Heart right ventricle (tissue), 16 donors: ENCODE measurements around the gene COL26A1. TPM values are rescaled to one million over a fixed set of nuclear protein-coding genes. Genes with fewer than 3 reads are reported as not detected.

Experiments
- ATAC-seq, 8 donors: fragments of 200-7000 bp; cut with Tn5 transposase; one replicate each; pipeline ENCODE4 v1.9.1; 2020; ENCODE audit warnings: mild to moderate bottlenecking in 8 of 8, moderate library complexity in 8 of 8, moderate number of reproducible peaks in 1 of 8
- DNase-seq, 2 donors: peaks; one replicate each; pipeline ENCODE4 v3.0.0-alpha.2; 2020
- H3K27ac ChIP-seq, 10 donors: fragments of 200-600 bp; sonication (generic) in 2 of 10; one replicate each; pipeline versions ENCODE4 v1.5.0 to v1.8.0; 2020 to 2022; ENCODE audit warnings: mild to moderate bottlenecking in 3 of 10
- H3K27me3 ChIP-seq, 7 donors: fragments of 200-600 bp; one replicate each; pipeline ENCODE4 v1.8.0; 2021 to 2022; ENCODE audit warnings: mild to moderate bottlenecking in 2 of 7
- H3K36me3 ChIP-seq, 9 donors: fragments of 200-600 bp; sonication (generic) in 1 of 9; one replicate each; pipeline versions ENCODE4 v1.5.0 to v1.8.0; 2020 to 2022; ENCODE audit warnings: mild to moderate bottlenecking in 2 of 9
- H3K4me1 ChIP-seq, 9 donors: fragments of 200-600 bp; sonication (generic) in 1 of 9; one replicate each; pipeline versions ENCODE4 v1.5.0 to v1.8.0; 2020 to 2022; ENCODE audit warnings: mild to moderate bottlenecking in 4 of 9
- H3K4me3 ChIP-seq, 10 donors: fragments of 200-600 bp; sonication (generic) in 2 of 10; one replicate each; pipeline versions ENCODE4 v1.5.0 to v1.8.0; 2020 to 2022; ENCODE audit warnings: mild to moderate bottlenecking in 7 of 10, moderate library complexity in 2 of 10
- H3K9me3 ChIP-seq, 11 donors: fragments of 200-600 bp in 10 of 11; sonication (generic) in 2 of 11; one replicate each; pipeline versions ENCODE4 v1.5.0 to v1.8.0; 2013 to 2022; ENCODE audit warnings: mild to moderate bottlenecking in 2 of 11, control low read depth in 1 of 11, moderate library complexity in 1 of 11
- WGBS, 2 donors: extraction: QIAGEN DNeasy Blood & Tissue Kit; methylation state at CpG; one replicate each; pipeline ENCODE4 v1.1.7; 2013; ENCODE audit warnings: inconsistent platforms in 1 of 2; 5-methylcytosine and 5-hydroxymethylcytosine counted together
- intact Hi-C, 10 donors: fragments of 100-400 bp; cut with DNase I; formaldehyde crosslinking; loops; one replicate each; pipeline versions ENCODE4 v1.11.1 to v1.14.2; 2022
- polyA plus RNA-seq, 2 donors: library from polyadenylated mRNA; stranded (reverse); fragments of 200-250 nt; gene quantifications; one replicate each; pipeline ENCODE4 v1.2.3, GENCODE V29; 2013
- total RNA-seq, 10 donors: library from RNA; stranded (reverse); fragmentation: NEBNext Ultra II Directional in 3 of 10; extraction: Animal tissue kit (Norgen Biotek cat#: 25700) in 3 of 10; gene quantifications; one replicate each; pipeline versions ENCODE4 v1.2.1 to v1.2.4, GENCODE V29; 2021 to 2023
- TF ChIP-seq, protein P1 (sequence below), 9 donors: fragments of 200-600 bp; sonication (generic) in 2 of 9; IDR thresholded peaks; one replicate each; pipeline versions ENCODE4 v1.5.0 to v1.8.0; 2021 to 2022; ENCODE audit warnings: antibody characterized with exemption in 9 of 9, mild to moderate bottlenecking in 5 of 9, moderate library complexity in 1 of 9
- donor health status: Arrhythmogenic right ventricular cardiomyopathy.
- donor health status: ischemic (EF 13 %, LVEDD 7.1; RV severe dilation, severe dysfunction).
- donor health status: healthy with polysubstance abuse.
- donor health status: DM: no; HTN: yes; CAD: no.
- donor health status: DM: no; HTN: no; CAD: no.
- donor health status: ischemic (EF 25% LVEDD 6.9; RV normal size, moderate dysfunction).
- donor health status: ischemic (EF 25% LVEDD 5.7; RV mildly dilated, moderate dysfunction).
- donor health status: healthy.
- donor health status: DM: yes; HTN: yes; CAD: no.
- donor health status: Ischemic cardiomyopathy.
- donor health status: ischemic (EF 35%, LVEDD 5.7; RV mildly dilated, moderate dysfunction).
- donor health status: nonischemic (EF 11% LVEDD 7.7; RV severe dilation, severe dysfunction).
- donor health status: DM: yes; HTN: yes; CAD: no.
- donor health status: PGD.
- donor health status: ischemic (EF 29% LVEDD 5.4; RV normal size, mild dysfunction).
- donor health status: nonischemic (EF 23%, LVEDD 6.1; RV moderate dilation, normal function).

COL26A1 gene
- total and polyA plus RNA-seq, 12 donors = 0.07 to 0.50 TPM; not detected in 10

DNA sequence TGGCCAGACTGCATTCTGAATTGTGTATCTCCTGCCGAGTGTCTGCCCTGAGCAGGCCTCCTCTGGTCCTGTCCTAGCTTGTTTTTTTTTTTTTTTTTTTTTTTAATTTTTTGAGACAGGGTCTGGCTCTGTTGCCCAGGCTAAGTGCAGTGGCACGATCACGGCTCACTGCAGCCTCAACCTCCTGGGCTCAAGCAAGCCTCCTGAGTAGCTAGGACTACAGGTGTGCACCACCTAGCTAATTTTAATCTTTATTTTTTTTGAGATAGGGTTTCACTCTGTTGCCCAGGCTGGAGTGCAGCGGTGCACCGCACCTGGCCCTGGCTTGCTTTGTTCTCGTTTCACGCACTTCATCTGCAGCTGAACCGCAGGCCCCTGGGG, 23.5 kb downstream of the COL26A1 start:
- TF ChIP-seq, protein P1, sequence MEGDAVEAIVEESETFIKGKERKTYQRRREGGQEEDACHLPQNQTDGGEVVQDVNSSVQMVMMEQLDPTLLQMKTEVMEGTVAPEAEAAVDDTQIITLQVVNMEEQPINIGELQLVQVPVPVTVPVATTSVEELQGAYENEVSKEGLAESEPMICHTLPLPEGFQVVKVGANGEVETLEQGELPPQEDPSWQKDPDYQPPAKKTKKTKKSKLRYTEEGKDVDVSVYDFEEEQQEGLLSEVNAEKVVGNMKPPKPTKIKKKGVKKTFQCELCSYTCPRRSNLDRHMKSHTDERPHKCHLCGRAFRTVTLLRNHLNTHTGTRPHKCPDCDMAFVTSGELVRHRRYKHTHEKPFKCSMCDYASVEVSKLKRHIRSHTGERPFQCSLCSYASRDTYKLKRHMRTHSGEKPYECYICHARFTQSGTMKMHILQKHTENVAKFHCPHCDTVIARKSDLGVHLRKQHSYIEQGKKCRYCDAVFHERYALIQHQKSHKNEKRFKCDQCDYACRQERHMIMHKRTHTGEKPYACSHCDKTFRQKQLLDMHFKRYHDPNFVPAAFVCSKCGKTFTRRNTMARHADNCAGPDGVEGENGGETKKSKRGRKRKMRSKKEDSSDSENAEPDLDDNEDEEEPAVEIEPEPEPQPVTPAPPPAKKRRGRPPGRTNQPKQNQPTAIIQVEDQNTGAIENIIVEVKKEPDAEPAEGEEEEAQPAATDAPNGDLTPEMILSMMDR (IDR thresholded peaks at IDR 0.05) = no peak
- H3K4me3 ChIP-seq = no peak overlapping the region
- WGBS, 2 donors = 88 to 91% methylated on average over 8 of the region's 8 CpGs
- H3K27me3 ChIP-seq = peaks cover 0 to 54% (median 21%) of the 10 kb centered on the region in 7 donors
- DNase-seq (no peak), ATAC-seq (no peak)
- H3K4me1 ChIP-seq = peaks cover 0 to 15% (median 0%) of the 10 kb centered on the region in 9 donors
- peaks cover 0 to 17% (median 0%) of the 10 kb centered on the region in 11 donors for H3K9me3 ChIP-seq
- H3K27ac ChIP-seq = no peak overlapping the region
- intact Hi-C loops = no loop called here
- no peaks in the 10 kb centered on the region for H3K36me3 ChIP-seq

- peaks cover 0 to 12% (median 0%) of the 10 kb centered on the region in 11 donors for H3K9me3 ChIP-seq
- H3K27ac ChIP-seq = no peak overlapping the region
- peaks cover 0 to 18% (median 0%) of the 10 kb centered on the region in 9 donors for H3K4me1 ChIP-seq
- TF ChIP-seq, protein P1 (IDR thresholded peaks at IDR 0.05) = no peak
- intact Hi-C loops = no loop called here
- H3K4me3 ChIP-seq = no peak overlapping the region
- ATAC-seq (peak in 2 of 8 donors; percentile 61 to 70), DNase-seq (peak; percentile 8 to 36)
- H3K36me3 ChIP-seq = no peaks in the 10 kb centered on the region
- 22 to 23% methylated on average over 21 of the region's 21 CpGs for WGBS, 2 donors
- H3K27me3 ChIP-seq = peaks cover 0 to 59% (median 25%) of the 10 kb centered on the region in 7 donors
Observed at GRCh38 chr7:101386558-101387231, 24.0 kb downstream of the COL26A1 start.

DNA sequence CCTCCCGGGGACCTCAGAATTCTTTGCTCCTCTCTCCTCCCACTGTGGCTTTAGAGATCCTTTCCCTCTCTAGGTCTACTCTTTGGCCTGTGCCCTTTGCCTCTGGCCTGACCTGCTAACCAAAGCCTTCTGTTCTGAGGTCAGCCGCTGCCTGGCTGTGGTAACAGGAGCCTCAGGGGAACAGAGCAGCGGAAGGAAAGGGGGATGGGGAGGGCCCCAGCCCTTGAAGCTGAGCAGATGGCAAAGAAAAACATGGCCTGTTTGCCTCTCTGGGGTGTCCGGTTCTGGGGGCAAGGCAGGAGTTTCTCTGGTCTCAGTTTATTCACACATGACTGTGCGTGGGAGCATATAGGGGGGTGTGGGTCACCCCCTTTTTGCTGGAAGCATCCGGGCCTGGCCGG, 28.2 kb downstream of the COL26A1 start:
- Histone ChIP-seq H3K4me1 (peaks cover 0 to 18% (median 0%) of the 10 kb centered on the region in 9 donors), H3K36me3 (no peaks in the 10 kb centered on the region), H3K27ac (no peak overlapping the region), H3K9me3 (no peaks in the 10 kb centered on the region), H3K27me3 (peaks cover 0 to 84% (median 45%) of the 10 kb centered on the region in 7 donors), H3K4me3 (no peak overlapping the region)
- ATAC-seq (peak in 7 of 8 donors; percentile 53 to 82 (median 69)), DNase-seq (peak; percentile 40 to 55)
- intact Hi-C loops = no loop called here
- TF ChIP-seq, protein P1 (IDR thresholded peaks at IDR 0.05) = no peak
- 23 to 31% methylated on average over 7 of the region's 7 CpGs for WGBS, 2 donors

DNA sequence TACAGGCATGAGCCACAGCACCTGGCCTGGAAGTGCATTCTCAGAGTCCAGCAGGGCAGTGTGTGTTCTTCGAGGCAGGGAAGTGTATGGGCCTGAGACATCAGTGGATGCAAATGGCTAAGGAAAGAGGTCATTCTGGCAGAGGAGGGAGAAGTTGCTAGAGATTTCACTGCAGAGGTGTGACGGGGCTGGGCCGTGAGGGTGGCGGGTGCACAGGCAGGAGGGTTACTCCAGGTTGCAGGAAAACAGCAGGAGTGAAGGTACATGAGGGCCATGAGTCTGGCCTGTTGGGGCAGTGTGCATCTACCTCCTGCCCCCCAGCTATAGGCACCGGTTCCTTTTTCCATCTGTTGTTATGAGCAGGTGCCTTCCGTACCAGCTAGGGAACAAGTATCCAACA, 29.3 kb downstream of the COL26A1 start:
- ATAC-seq (no peak), DNase-seq (no peak)
- WGBS, 2 donors = 83 to 87% methylated on average over 6 of the region's 6 CpGs
- peaks cover 0 to 12% (median 0%) of the 10 kb centered on the region in 9 donors for H3K4me1 ChIP-seq
- H3K4me3 ChIP-seq = no peak overlapping the region
- H3K36me3 ChIP-seq = no peaks in the 10 kb centered on the region
- no peaks in the 10 kb centered on the region for H3K9me3 ChIP-seq
- TF ChIP-seq, protein P1 (IDR thresholded peaks at IDR 0.05) = no peak
- no peak overlapping the region for H3K27ac ChIP-seq
- peaks cover 0 to 84% (median 38%) of the 10 kb centered on the region in 7 donors for H3K27me3 ChIP-seq
- intact Hi-C loops = no loop called here
